H1 (cell line): ENCODE measurements around the gene RNF13. TPM values are rescaled to one million over a fixed set of nuclear protein-coding genes. Genes with fewer than 3 reads are reported as not detected.
A peak's percentile ranks its signal among the peaks of the same experiment; 100 is the strongest.

ENCODE experiments used
- ASH2L ChIP-seq: fragments of 200-600, 300-600 bp; sonication (generic); IDR thresholded peaks from one replicate; pipeline ENCODE4 v1.7.1; 2017; ENCODE audit warnings: low read length
- BACH1 ChIP-seq: IDR thresholded peaks from 2 replicates; pipeline ENCODE4 v1.6.1; 2012; ENCODE audit warnings: low read length, improper control_type of control experiment
- CBX8 ChIP-seq: fragments of 300-800, 300-1000 bp; sonication (generic); IDR thresholded peaks from 2 replicates; pipeline ENCODE4 v1.7.1; 2016; ENCODE audit warnings: low read depth, low read length, borderline replicate concordance
- CHD1 ChIP-seq: IDR thresholded peaks from 2 replicates; pipeline ENCODE4 v1.6.1; 2012; ENCODE audit warnings: low read depth, low read length, improper control_type of control experiment
- GTF2F1 ChIP-seq: IDR thresholded peaks from 2 replicates; pipeline ENCODE4 v1.6.1; 2012; ENCODE audit warnings: low read depth, low read length, improper control_type of control experiment, borderline replicate concordance
- HDAC6 ChIP-seq: IDR thresholded peaks from one replicate; pipeline ENCODE4 v1.7.1; 2012; ENCODE audit warnings: low read depth, mild to moderate bottlenecking, inconsistent platforms, low read length, moderate library complexity
- KDM1A ChIP-seq: fragments of 200-600, 300-600 bp; sonication (generic); IDR thresholded peaks from 2 replicates; pipeline ENCODE4 v1.7.1; 2016; ENCODE audit warnings: mild to moderate bottlenecking, low read length, borderline replicate concordance
- KDM4A ChIP-seq: IDR thresholded peaks from one replicate; pipeline ENCODE4 v1.7.1; 2012; ENCODE audit warnings: low read depth, mild to moderate bottlenecking, moderate library complexity, low read length, inconsistent platforms; ENCODE audit not compliant: severe bottlenecking
- MAX ChIP-seq: IDR thresholded peaks from 2 replicates; pipeline ENCODE4 v1.6.1; 2012; ENCODE audit warnings: inconsistent platforms
- NANOG ChIP-seq: IDR thresholded peaks from 2 replicates; pipeline ENCODE4 v1.6.1; 2011; ENCODE audit warnings: low read length, low read depth, mild to moderate bottlenecking, inconsistent platforms; ENCODE audit not compliant: insufficient read depth, poor library complexity, severe bottlenecking
- POLR2A ChIP-seq, 2 experiments: IDR thresholded peaks; 1 replicate in 1 of 2; 2 replicates in 1 of 2; pipeline ENCODE4 v1.6.1; 2011; ENCODE audit warnings: low read depth in 2 of 2, low read length in 2 of 2, mild to moderate bottlenecking in 2 of 2; ENCODE audit errors: control extremely low read depth in 1 of 2
- POLR2AphosphoS5 ChIP-seq: IDR thresholded peaks from 2 replicates; pipeline ENCODE4 v1.6.1; 2011; ENCODE audit warnings: low read depth, low read length
- RBBP5 ChIP-seq: IDR thresholded peaks from 2 replicates; pipeline ENCODE4 v1.7.1; 2012; ENCODE audit warnings: low read depth, mild to moderate bottlenecking, inconsistent platforms, low read length, moderate library complexity, borderline replicate concordance
- SIN3A ChIP-seq, 2 experiments: IDR thresholded peaks in 1 of 2; conservative IDR thresholded peaks in 1 of 2; 2 replicates each; pipeline ENCODE4 v1.6.1; 2011 to 2012; ENCODE audit warnings: low read length in 2 of 2, improper control_type of control experiment in 1 of 2, low read depth in 1 of 2, mild to moderate bottlenecking in 1 of 2
- SUZ12 ChIP-seq: fragments of 200-600 bp; sonication (generic); IDR thresholded peaks from 2 replicates; pipeline ENCODE4 v1.6.1; 2012; ENCODE audit warnings: mild to moderate bottlenecking, inconsistent platforms, low read length, moderate library complexity, mixed read lengths
- TBP ChIP-seq: IDR thresholded peaks from 2 replicates; pipeline ENCODE4 v1.6.1; 2011; ENCODE audit warnings: low read depth, low read length, improper control_type of control experiment
- polyA plus RNA-seq, 7 experiments: library from polyadenylated mRNA; depleted of rRNA in 3 of 7; stranded (reverse) in 5 of 7; unstranded in 2 of 7; fragments of >200 nt in 5 of 7; fragments of 200-250 nt in 2 of 7; gene quantifications; 1 replicate in 5 of 7; 2 replicates in 1 of 7; 4 replicates in 1 of 7; pipeline versions ENCODE4 v1.2.1 to v1.2.3, GENCODE V29; 2011 to 2013; ENCODE audit warnings: missing spikeins in 2 of 7, mixed read lengths in 2 of 7
- total RNA-seq: library from RNA; stranded (reverse); fragmentation: NEBNext Ultra II Directional; extraction: Animal tissue kit (Norgen Biotek cat#: 25700); gene quantifications from 2 replicates; pipeline ENCODE4 v1.2.1, GENCODE V29; 2021
- TF ChIP-seq, protein P1 (sequence below): IDR thresholded peaks from 2 replicates; pipeline ENCODE4 v1.6.1; 2012; ENCODE audit warnings: inconsistent platforms
- TF ChIP-seq, protein P2 (sequence below): IDR thresholded peaks from 2 replicates; pipeline ENCODE4 v1.6.1; 2012; ENCODE audit warnings: low read length, inconsistent platforms

Gene RNF13
- total and polyA plus RNA-seq, 2 of the 8 experiments (the other 6 are each of a cell fraction or from before 2014, with no cell fraction given), result 19.4 to 35.4 TPM

DNA sequence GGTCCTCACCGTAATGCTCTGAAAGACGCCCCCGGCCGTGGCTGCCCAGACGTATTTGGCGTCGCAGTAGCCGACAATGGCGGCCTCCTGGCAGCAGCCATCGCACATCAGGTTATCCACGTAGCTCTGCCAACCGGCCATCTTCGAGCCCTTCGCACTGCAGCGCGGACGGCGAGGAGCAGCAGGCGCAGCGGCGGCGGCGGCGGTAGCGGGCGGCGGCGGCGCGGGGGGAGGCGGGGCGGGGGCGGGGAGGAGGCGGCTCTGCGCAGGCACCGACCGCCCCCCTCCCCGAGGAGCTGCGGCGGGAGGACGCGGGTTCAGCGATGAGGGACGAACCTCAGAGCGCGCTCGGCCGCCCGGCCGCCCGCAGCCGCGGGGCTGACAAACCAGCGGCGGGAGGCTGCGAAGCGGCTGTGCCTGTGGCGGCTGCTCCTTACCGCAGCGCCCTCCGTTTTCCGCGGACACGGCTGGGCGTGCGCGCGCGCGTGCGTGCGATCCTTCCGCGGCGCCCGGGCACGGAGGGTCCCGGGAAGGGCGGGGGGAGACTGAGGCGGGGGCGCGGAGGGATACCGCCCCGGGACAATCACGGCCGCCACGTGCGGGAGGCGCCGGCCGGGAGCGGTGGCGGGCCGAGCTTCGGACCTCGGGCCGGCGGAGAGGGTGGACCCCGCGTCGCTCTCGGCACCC lies 157.8 kb downstream of the RNF13 start, which contains the start of gene PFN2 (continued):
- TF ChIP-seq TBP, result peak; percentile 76
- 0 out of 4 replicates have a peak, but pooled peaks have one; percentile 1 to 2 for TF ChIP-seq SIN3A (conservative IDR thresholded peaks at IDR 0.05 in 1 of 2, IDR thresholded peaks at IDR 0.05 in 1 of 2; ENCODE audit: low read depth in 1 of 2, low read length in 2 of 2)
- TF ChIP-seq, protein P1, sequence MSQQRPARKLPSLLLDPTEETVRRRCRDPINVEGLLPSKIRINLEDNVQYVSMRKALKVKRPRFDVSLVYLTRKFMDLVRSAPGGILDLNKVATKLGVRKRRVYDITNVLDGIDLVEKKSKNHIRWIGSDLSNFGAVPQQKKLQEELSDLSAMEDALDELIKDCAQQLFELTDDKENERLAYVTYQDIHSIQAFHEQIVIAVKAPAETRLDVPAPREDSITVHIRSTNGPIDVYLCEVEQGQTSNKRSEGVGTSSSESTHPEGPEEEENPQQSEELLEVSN, result peak; percentile 62; the same call in 1 of the 2 replicates
- TF ChIP-seq SUZ12, result no peak
- peak; percentile 94 for TF ChIP-seq POLR2AphosphoS5
- peak; percentile 37 for TF ChIP-seq KDM4A
- TF ChIP-seq MAX, result peak; percentile 97
- peak; percentile 94 for TF ChIP-seq ASH2L
- TF ChIP-seq GTF2F1, result no peak
- TF ChIP-seq HDAC6, result no peak
- TF ChIP-seq NANOG, result no peak
- peak; percentile 83 to 85; a peak in 2 of 3 replicates for TF ChIP-seq POLR2A (IDR thresholded peaks at IDR 0.05; ENCODE audit: control extremely low read depth in 1 of 2, low read depth in 2 of 2, low read length in 2 of 2)
- TF ChIP-seq BACH1, result peak; percentile 43; the same call in 1 of the 2 replicates
- TF ChIP-seq, protein P2, sequence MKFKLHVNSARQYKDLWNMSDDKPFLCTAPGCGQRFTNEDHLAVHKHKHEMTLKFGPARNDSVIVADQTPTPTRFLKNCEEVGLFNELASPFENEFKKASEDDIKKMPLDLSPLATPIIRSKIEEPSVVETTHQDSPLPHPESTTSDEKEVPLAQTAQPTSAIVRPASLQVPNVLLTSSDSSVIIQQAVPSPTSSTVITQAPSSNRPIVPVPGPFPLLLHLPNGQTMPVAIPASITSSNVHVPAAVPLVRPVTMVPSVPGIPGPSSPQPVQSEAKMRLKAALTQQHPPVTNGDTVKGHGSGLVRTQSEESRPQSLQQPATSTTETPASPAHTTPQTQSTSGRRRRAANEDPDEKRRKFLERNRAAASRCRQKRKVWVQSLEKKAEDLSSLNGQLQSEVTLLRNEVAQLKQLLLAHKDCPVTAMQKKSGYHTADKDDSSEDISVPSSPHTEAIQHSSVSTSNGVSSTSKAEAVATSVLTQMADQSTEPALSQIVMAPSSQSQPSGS, result no peak
- no peak for TF ChIP-seq KDM1A
- TF ChIP-seq CHD1, result no peak
- TF ChIP-seq RBBP5, result no peak
- no peak for TF ChIP-seq CBX8
- TF ChIP-seq, all 59 proteins: peak for 16
